ENCODE results near the gene PSIP1. TPM values are rescaled to one million over a fixed set of nuclear protein-coding genes. Genes with fewer than 3 reads are reported as not detected.

Gene PSIP1
- total and polyA plus RNA-seq, 2 experiments from 2014 or later, result 36.9 to 58.0 TPM

GRCh38 chr9:15469406-15469805, 41.4 kb downstream of the PSIP1 start:
- no peaks in the 10 kb centered on the region for H3K27me3 ChIP-seq (replicated peaks; ENCODE audit: insufficient read depth)
- H3F3A ChIP-seq (ENCODE audit: insufficient read depth), result peaks cover 18% of the 10 kb centered on the region
- no peak overlapping the region for H3K9ac ChIP-seq
- H3K4me1 ChIP-seq (ENCODE audit: insufficient read depth), result peaks cover 10% of the 10 kb centered on the region; the same call in 1 of the 2 replicates
- H2AFZ ChIP-seq, result no peak overlapping the region
- no peaks in the 10 kb centered on the region for H3K9me3 ChIP-seq (ENCODE audit: low read depth)
- no peak overlapping the region for H3K4me2 ChIP-seq (ENCODE audit: unreplicated experiment)
- H3K79me2 ChIP-seq (ENCODE audit: insufficient read depth), result 0 out of 2 replicates have a peak, but pooled peaks cover 4% of the 10 kb centered on the region
- 94 to 100% methylated on average over 1 of the region's 1 CpG for WGBS, 2 experiments (ENCODE audit: low coverage in 1 of 2, low lambda C conversion rate in 2 of 2, missing lambda C conversion rate in 2 of 2)
- no peak overlapping the region for H3K27ac ChIP-seq
- H4K20me1 ChIP-seq (ENCODE audit: insufficient read depth), result no peaks in the 10 kb centered on the region
- in situ Hi-C loops (cut with MboI), result no loop called here
- no peak for TF ChIP-seq EZH2phosphoT487 (IDR thresholded peaks at IDR 0.05; ENCODE audit: insufficient read depth, low read depth)
- TF ChIP-seq EZH2 (IDR thresholded peaks at IDR 0.05; ENCODE audit: insufficient read depth, poor library complexity, severe bottlenecking), result no peak
- no peaks in the 10 kb centered on the region for H3K9me2 ChIP-seq (ENCODE audit: insufficient read depth)
- peaks cover 49% of the 10 kb centered on the region for H3K36me3 ChIP-seq (ENCODE audit: low read depth)
- no peak for DNase-seq
- no peak overlapping the region for H3K4me3 ChIP-seq

DNA sequence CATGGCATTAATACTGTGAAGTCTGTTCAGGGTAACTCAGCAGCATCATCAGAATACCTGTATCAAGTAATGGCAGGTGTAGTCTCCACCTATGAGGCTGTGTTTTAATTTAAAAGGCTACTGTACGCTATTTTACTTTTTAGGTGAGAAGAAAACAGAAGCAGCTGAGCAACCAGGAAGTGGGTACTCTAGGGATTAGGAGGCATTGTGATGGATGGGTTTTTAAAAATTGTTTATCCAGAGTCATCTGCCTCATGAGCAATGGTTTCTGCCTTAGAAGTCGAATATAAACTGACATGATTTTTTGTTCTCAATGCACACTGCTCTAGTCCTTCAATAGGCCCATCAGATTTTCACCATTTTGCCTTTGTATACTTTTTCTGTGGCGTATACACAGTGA, 42.6 kb downstream of the PSIP1 start:
- no peaks in the 10 kb centered on the region for H4K20me1 ChIP-seq (ENCODE audit: insufficient read depth)
- H2AFZ ChIP-seq, result no peak overlapping the region
- H3K36me3 ChIP-seq (ENCODE audit: low read depth), result peaks cover 55% of the 10 kb centered on the region
- H3K9me2 ChIP-seq (ENCODE audit: insufficient read depth), result no peaks in the 10 kb centered on the region
- H3F3A ChIP-seq (ENCODE audit: insufficient read depth), result peaks cover 26% of the 10 kb centered on the region
- no peak for DNase-seq
- no peak overlapping the region for H3K27ac ChIP-seq
- no peak overlapping the region for H3K4me3 ChIP-seq
- WGBS, 2 experiments (ENCODE audit: low coverage in 1 of 2, low lambda C conversion rate in 2 of 2, missing lambda C conversion rate in 2 of 2), result 85 to 89% methylated on average over 3 of the region's 3 CpGs
- no peaks in the 10 kb centered on the region for H3K27me3 ChIP-seq (replicated peaks; ENCODE audit: insufficient read depth)
- H3K9ac ChIP-seq, result no peak overlapping the region
- in situ Hi-C loops (cut with MboI), result no loop called here
- H3K9me3 ChIP-seq (ENCODE audit: low read depth), result no peaks in the 10 kb centered on the region
- TF ChIP-seq EZH2phosphoT487 (IDR thresholded peaks at IDR 0.05; ENCODE audit: insufficient read depth, low read depth) (no peak), EZH2 (IDR thresholded peaks at IDR 0.05; ENCODE audit: insufficient read depth, poor library complexity, severe bottlenecking) (no peak)
- H3K4me1 ChIP-seq (ENCODE audit: insufficient read depth), result peaks cover 10% of the 10 kb centered on the region; the same call in 1 of the 2 replicates
- no peak overlapping the region for H3K4me2 ChIP-seq (ENCODE audit: unreplicated experiment)
- H3K79me2 ChIP-seq (ENCODE audit: insufficient read depth), result 0 out of 2 replicates have a peak, but pooled peaks cover 1% of the 10 kb centered on the region

DNA sequence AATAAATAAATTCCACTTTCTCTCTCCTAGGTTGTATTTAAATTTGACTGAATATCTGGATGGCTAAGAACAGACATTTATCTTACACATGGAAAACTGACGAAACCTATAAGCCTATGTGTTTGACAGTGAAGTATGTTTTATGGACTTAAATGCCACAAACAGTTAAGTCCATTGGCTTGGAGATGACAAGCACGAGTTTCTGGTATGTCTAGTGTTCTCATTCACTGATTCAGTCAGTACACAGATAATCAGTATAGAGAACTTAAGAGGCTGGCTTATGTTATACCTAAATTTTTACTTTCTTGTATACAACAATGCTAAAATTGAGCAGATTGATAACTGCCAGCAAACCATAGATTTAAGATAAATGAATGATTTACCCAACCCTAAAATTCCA, 49.2 kb downstream of the PSIP1 start:
- H3K27me3 ChIP-seq (replicated peaks; ENCODE audit: insufficient read depth), result no peaks in the 10 kb centered on the region
- no peak overlapping the region for H3K4me2 ChIP-seq (ENCODE audit: unreplicated experiment)
- in situ Hi-C loops (cut with MboI), result no loop called here
- peaks cover 82% of the 10 kb centered on the region for H3K36me3 ChIP-seq (ENCODE audit: low read depth)
- no peak overlapping the region for H3K9ac ChIP-seq
- no peaks in the 10 kb centered on the region for H4K20me1 ChIP-seq (ENCODE audit: insufficient read depth)
- WGBS, 2 experiments (ENCODE audit: low coverage in 1 of 2, low lambda C conversion rate in 2 of 2, missing lambda C conversion rate in 2 of 2), result 49 to 50% methylated on average over 2 of the region's 2 CpGs
- no peaks in the 10 kb centered on the region for H3K9me3 ChIP-seq (ENCODE audit: low read depth)
- H3K4me1 ChIP-seq (ENCODE audit: insufficient read depth), result no peaks in the 10 kb centered on the region
- TF ChIP-seq EZH2 (IDR thresholded peaks at IDR 0.05; ENCODE audit: insufficient read depth, poor library complexity, severe bottlenecking) (no peak), EZH2phosphoT487 (IDR thresholded peaks at IDR 0.05; ENCODE audit: insufficient read depth, low read depth) (no peak)
- no peaks in the 10 kb centered on the region for H3K9me2 ChIP-seq (ENCODE audit: insufficient read depth)
- DNase-seq, result no peak
- no peak overlapping the region for H3K4me3 ChIP-seq
- peaks cover 23% of the 10 kb centered on the region; the same call in 1 of the 2 replicates for H3F3A ChIP-seq (ENCODE audit: insufficient read depth)
- H3K27ac ChIP-seq, result no peak overlapping the region
- no peak overlapping the region for H2AFZ ChIP-seq
- H3K79me2 ChIP-seq (ENCODE audit: insufficient read depth), result no peaks in the 10 kb centered on the region

DNA sequence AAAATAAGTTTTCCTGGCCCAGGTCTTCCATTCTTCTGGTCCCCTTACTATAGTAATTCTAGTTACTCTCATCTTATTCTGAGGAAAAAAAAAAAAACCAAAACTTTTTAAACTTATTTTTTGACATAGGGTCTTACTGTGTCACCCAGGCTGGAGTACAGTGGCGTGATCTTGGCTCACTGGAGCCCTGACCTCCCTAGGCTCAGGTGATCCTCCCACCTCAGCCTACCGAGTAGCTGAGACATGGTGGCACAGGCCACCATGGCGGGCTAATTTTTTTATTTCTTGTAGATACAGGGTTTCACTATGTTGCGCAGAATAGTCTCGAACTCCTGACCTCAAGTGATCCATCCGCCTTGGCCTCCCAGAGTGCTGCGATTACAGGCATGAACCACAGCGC, 49.7 kb downstream of the PSIP1 start:
- H3K9me2 ChIP-seq (ENCODE audit: insufficient read depth), result no peaks in the 10 kb centered on the region
- H2AFZ ChIP-seq, result no peak overlapping the region
- no peak overlapping the region for H3K27ac ChIP-seq
- H3K9me3 ChIP-seq (ENCODE audit: low read depth), result no peaks in the 10 kb centered on the region
- WGBS, 2 experiments (ENCODE audit: low coverage in 1 of 2, low lambda C conversion rate in 2 of 2, missing lambda C conversion rate in 2 of 2), result 96 to 97% methylated on average over 8 of the region's 8 CpGs
- H3K79me2 ChIP-seq (ENCODE audit: insufficient read depth), result no peaks in the 10 kb centered on the region
- H3K4me1 ChIP-seq (ENCODE audit: insufficient read depth), result no peaks in the 10 kb centered on the region
- in situ Hi-C loops (cut with MboI), result no loop called here
- DNase-seq, result no peak
- H3K27me3 ChIP-seq (replicated peaks; ENCODE audit: insufficient read depth), result no peaks in the 10 kb centered on the region
- TF ChIP-seq EZH2 (IDR thresholded peaks at IDR 0.05; ENCODE audit: insufficient read depth, poor library complexity, severe bottlenecking), result no peak
- no peak for TF ChIP-seq EZH2phosphoT487 (IDR thresholded peaks at IDR 0.05; ENCODE audit: insufficient read depth, low read depth)
- no peak overlapping the region for H3K4me3 ChIP-seq
- no peak overlapping the region for H3K9ac ChIP-seq
- H3K36me3 ChIP-seq (ENCODE audit: low read depth), result peaks cover 82% of the 10 kb centered on the region
- no peak overlapping the region for H3K4me2 ChIP-seq (ENCODE audit: unreplicated experiment)
- no peaks in the 10 kb centered on the region for H4K20me1 ChIP-seq (ENCODE audit: insufficient read depth)
- H3F3A ChIP-seq (ENCODE audit: insufficient read depth), result peaks cover 17% of the 10 kb centered on the region; the same call in 1 of the 2 replicates

GRCh38 chr9:15453956-15454355, 56.8 kb downstream of the PSIP1 start:
- 89 to 92% methylated on average over 5 of the region's 5 CpGs for WGBS, 2 experiments (ENCODE audit: low coverage in 1 of 2, low lambda C conversion rate in 2 of 2, missing lambda C conversion rate in 2 of 2)
- Histone ChIP-seq H3K4me2 (ENCODE audit: unreplicated experiment) (no peak overlapping the region), H3K36me3 (ENCODE audit: low read depth) (peaks cover 79% of the 10 kb centered on the region), H3K4me1 (ENCODE audit: insufficient read depth) (no peaks in the 10 kb centered on the region), H3K79me2 (ENCODE audit: insufficient read depth) (0 out of 2 replicates have a peak, but pooled peaks cover 20% of the 10 kb centered on the region), H3F3A (ENCODE audit: insufficient read depth) (no peaks in the 10 kb centered on the region), H3K9me2 (ENCODE audit: insufficient read depth) (no peaks in the 10 kb centered on the region), H2AFZ (no peak overlapping the region), H3K27ac (no peak overlapping the region), H3K9ac (no peak overlapping the region), H3K27me3 (replicated peaks; ENCODE audit: insufficient read depth) (no peaks in the 10 kb centered on the region), H3K4me3 (no peak overlapping the region), H4K20me1 (ENCODE audit: insufficient read depth) (no peaks in the 10 kb centered on the region), H3K9me3 (ENCODE audit: low read depth) (no peaks in the 10 kb centered on the region)
- no peak for DNase-seq
- no peak for TF ChIP-seq EZH2 (IDR thresholded peaks at IDR 0.05; ENCODE audit: insufficient read depth, poor library complexity, severe bottlenecking)
- TF ChIP-seq EZH2phosphoT487 (IDR thresholded peaks at IDR 0.05; ENCODE audit: insufficient read depth, low read depth), result no peak
- in situ Hi-C loops (cut with MboI), result no loop called here
